Mesenchymal stem cell (in vitro differentiated cells and primary cell): ENCODE data around the gene CFAP69.

Experiments used
- DNase-seq: peaks from one replicate; pipeline ENCODE4 v3.0.0-alpha.2; 2013
- H2AFZ ChIP-seq: one replicate; pipeline ENCODE4 v1.6.1; 2013; ENCODE audit warnings: low read depth, mild to moderate bottlenecking, control low read depth, inconsistent platforms, low read length, moderate library complexity
- H2AK5ac ChIP-seq: 2 replicates; pipeline ENCODE4 v1.6.1; 2013; ENCODE audit warnings: low read length, moderate library complexity, mild to moderate bottlenecking, inconsistent platforms; ENCODE audit not compliant: severe bottlenecking
- H2BK120ac ChIP-seq: one replicate; pipeline ENCODE4 v1.6.1; 2013; ENCODE audit warnings: low read depth, mild to moderate bottlenecking, inconsistent platforms, low read length, moderate library complexity
- H2BK12ac ChIP-seq, 2 experiments: one replicate each; pipeline ENCODE4 v1.6.1; 2013; ENCODE audit warnings: inconsistent platforms in 2 of 2, low read length in 2 of 2, mild to moderate bottlenecking in 2 of 2, moderate library complexity in 2 of 2, control low read depth in 1 of 2
- H2BK15ac ChIP-seq: one replicate; pipeline ENCODE4 v1.6.1; 2013; ENCODE audit warnings: mild to moderate bottlenecking, low read depth, inconsistent platforms; ENCODE audit not compliant: poor library complexity, severe bottlenecking
- H2BK5ac ChIP-seq: 2 replicates; pipeline ENCODE4 v1.6.1; 2013; ENCODE audit warnings: low read depth, mild to moderate bottlenecking, low read length, control low read depth, inconsistent platforms; ENCODE audit not compliant: poor library complexity, severe bottlenecking
- H3K14ac ChIP-seq, 2 experiments: one replicate each; pipeline ENCODE4 v1.6.1; 2013; ENCODE audit warnings: inconsistent platforms in 2 of 2, low read length in 2 of 2, control low read depth in 1 of 2, mild to moderate bottlenecking in 1 of 2, moderate library complexity in 1 of 2
- H3K18ac ChIP-seq, 2 experiments: one replicate each; pipeline ENCODE4 v1.6.1; 2013; ENCODE audit warnings: inconsistent platforms in 2 of 2, low read length in 2 of 2, control low read depth in 1 of 2, low read depth in 1 of 2, mild to moderate bottlenecking in 1 of 2
- H3K23ac ChIP-seq, 2 experiments: one replicate each; pipeline ENCODE4 v1.6.1; 2013; ENCODE audit warnings: inconsistent platforms in 2 of 2, low read length in 2 of 2, mild to moderate bottlenecking in 2 of 2, moderate library complexity in 2 of 2, control low read depth in 1 of 2
- H3K27ac ChIP-seq: 2 replicates; pipeline ENCODE4 v1.5.1; 2013; ENCODE audit warnings: mild to moderate bottlenecking, moderate library complexity, low read length, control low read depth, inconsistent platforms; ENCODE audit not compliant: poor library complexity, severe bottlenecking
- H3K27me3 ChIP-seq, 2 experiments: 2 replicates each; pipeline versions ENCODE4 v1.6.1 to v1.7.0; 2013; ENCODE audit warnings: low read length in 2 of 2, mild to moderate bottlenecking in 2 of 2, moderate library complexity in 2 of 2, control low read depth in 1 of 2, inconsistent platforms in 1 of 2; ENCODE audit not compliant: control insufficient read depth in 1 of 2, insufficient read depth in 1 of 2
- H3K36me3 ChIP-seq, 2 experiments: 2 replicates each; pipeline versions ENCODE4 v1.6.1 to v1.7.0; 2013; ENCODE audit warnings: low read length in 2 of 2, control low read depth in 1 of 2, inconsistent platforms in 1 of 2, low read depth in 1 of 2, mild to moderate bottlenecking in 1 of 2; ENCODE audit not compliant: insufficient read depth in 2 of 2, control insufficient read depth in 1 of 2
- H3K4ac ChIP-seq, 2 experiments: one replicate each; pipeline ENCODE4 v1.6.1; 2013; ENCODE audit warnings: inconsistent platforms in 2 of 2, low read length in 2 of 2, mild to moderate bottlenecking in 2 of 2, moderate library complexity in 2 of 2, control low read depth in 1 of 2, low read depth in 1 of 2
- H3K4me1 ChIP-seq: 2 replicates; pipeline ENCODE4 v1.6.1; 2013; ENCODE audit warnings: low read depth, low read length, control low read depth; ENCODE audit not compliant: control insufficient read depth, insufficient read depth
- H3K4me2 ChIP-seq: 2 replicates; pipeline ENCODE4 v1.6.1; 2013; ENCODE audit warnings: low read length, mild to moderate bottlenecking, inconsistent platforms; ENCODE audit not compliant: poor library complexity, severe bottlenecking
- H3K4me3 ChIP-seq, 2 experiments: 2 replicates each; pipeline versions ENCODE4 v1.5.1 to v1.7.0; 2013; ENCODE audit warnings: low read length in 2 of 2, mild to moderate bottlenecking in 2 of 2, control low read depth in 1 of 2, low read depth in 1 of 2; ENCODE audit not compliant: insufficient read depth in 1 of 2
- H3K79me1 ChIP-seq: replicated peaks from 2 replicates; pipeline ENCODE4 v1.6.1; 2013; ENCODE audit warnings: mild to moderate bottlenecking, control low read depth, low read length, inconsistent platforms; ENCODE audit not compliant: poor library complexity, severe bottlenecking
- H3K9ac ChIP-seq: 2 replicates; pipeline ENCODE4 v1.7.0; 2013; ENCODE audit warnings: mild to moderate bottlenecking, low read length, moderate library complexity
- H3K9me3 ChIP-seq: 2 replicates; pipeline ENCODE4 v1.7.0; 2013; ENCODE audit warnings: mild to moderate bottlenecking, low read length; ENCODE audit not compliant: control insufficient read depth
- H4K8ac ChIP-seq: one replicate; pipeline ENCODE4 v1.6.1; 2013; ENCODE audit warnings: inconsistent platforms, mild to moderate bottlenecking, low read length, moderate library complexity
- H4K91ac ChIP-seq: one replicate; pipeline ENCODE4 v1.6.1; 2013; ENCODE audit warnings: mild to moderate bottlenecking, low read length, inconsistent platforms
- WGBS: methylation state at CpG from one replicate; pipeline ENCODE4 v1.1.7; 2013; ENCODE audit warnings: mixed read lengths; 5-methylcytosine and 5-hydroxymethylcytosine counted together

CFAP69 gene

DNA sequence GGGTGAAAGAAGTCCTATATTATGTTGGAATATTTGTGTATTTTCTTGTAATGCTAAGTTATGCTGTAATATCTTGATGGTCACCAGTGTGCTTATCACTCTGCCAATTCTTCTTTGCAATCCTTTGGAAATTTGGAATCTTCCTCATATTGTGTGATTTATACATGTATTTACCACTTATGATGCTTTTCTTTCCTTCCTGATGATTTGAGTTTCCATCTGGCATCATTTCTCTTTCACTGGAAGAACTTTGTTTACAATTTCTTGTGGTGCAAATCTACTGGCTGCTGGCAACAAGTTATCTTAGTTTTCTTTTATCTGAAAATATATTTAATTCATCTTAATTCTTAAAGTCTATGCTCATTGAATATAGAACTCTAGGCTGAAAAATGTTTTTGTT is 29.2 kb downstream of the CFAP69 start:
- Histone ChIP-seq H2BK12ac (no peak overlapping the region), H2BK15ac (no peak overlapping the region), H3K9ac (no peak overlapping the region), H2AK5ac (no peak overlapping the region), H3K9me3 (no peaks in the 10 kb centered on the region), H4K91ac (no peak overlapping the region), H3K18ac (no peak overlapping the region), H3K79me1 (no peaks in the 10 kb centered on the region), H3K23ac (no peak overlapping the region), H2BK120ac (no peak overlapping the region), H3K27ac (no peak overlapping the region), H3K27me3 (no peaks in the 10 kb centered on the region), H3K4me3 (no peak overlapping the region), H3K4me2 (no peak overlapping the region), H3K4ac (no peak overlapping the region), H3K14ac (no peak overlapping the region), H2AFZ (no peak overlapping the region), H2BK5ac (no peak overlapping the region), H3K36me3 (no peaks in the 10 kb centered on the region), H3K4me1 (no peaks in the 10 kb centered on the region), H4K8ac (no peak overlapping the region)
- no peak for DNase-seq

DNA sequence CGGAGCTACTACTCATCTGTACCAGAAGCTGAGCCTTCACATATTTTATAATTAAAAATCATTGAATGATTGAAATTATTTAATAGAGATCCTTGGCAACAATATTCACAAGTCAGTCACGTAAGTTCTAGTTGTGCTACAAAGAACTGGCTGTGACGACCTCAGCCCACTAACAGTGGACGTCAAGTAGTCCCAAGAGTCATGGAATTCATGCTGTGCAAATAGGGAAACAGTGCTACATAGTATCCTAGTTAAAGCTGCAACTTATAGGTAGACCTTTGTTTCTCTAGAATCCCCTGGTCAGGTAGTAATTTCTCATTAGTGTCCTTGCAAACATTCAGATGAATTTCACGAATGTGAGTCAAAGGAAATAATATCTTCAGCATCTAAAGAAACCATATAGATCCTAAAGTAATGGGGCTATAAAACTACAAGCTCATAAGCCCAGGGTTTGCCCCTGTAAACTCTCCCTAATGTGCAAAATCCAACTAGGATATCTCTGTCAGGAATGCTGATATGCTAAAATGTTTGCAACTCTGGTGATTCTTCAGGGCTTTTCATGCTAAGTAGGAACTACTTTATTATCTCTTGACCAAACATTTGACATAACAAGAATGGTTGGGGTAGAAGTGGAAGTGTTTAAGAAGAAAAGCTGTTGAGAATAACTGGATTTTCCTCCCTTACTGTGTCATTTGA is 31.2 kb downstream of the CFAP69 start:
- WGBS: 95% methylated on average over 2 of the region's 5 CpGs
- no peak overlapping the region for H4K8ac ChIP-seq
- H3K14ac ChIP-seq: no peak overlapping the region
- H3K79me1 ChIP-seq: no peaks in the 10 kb centered on the region
- no peak overlapping the region for H3K4ac ChIP-seq
- no peak overlapping the region for H2AFZ ChIP-seq
- H3K18ac ChIP-seq: no peak overlapping the region
- no peak overlapping the region for H2AK5ac ChIP-seq
- no peak overlapping the region for H2BK12ac ChIP-seq
- H3K9me3 ChIP-seq: no peaks in the 10 kb centered on the region
- H2BK15ac ChIP-seq: no peak overlapping the region
- no peak overlapping the region for H3K4me3 ChIP-seq
- peaks cover 0 to 14% of the 10 kb centered on the region in 2 experiments for H3K36me3 ChIP-seq
- no peak overlapping the region for H3K27ac ChIP-seq
- no peak overlapping the region for H3K4me2 ChIP-seq
- no peak overlapping the region for H4K91ac ChIP-seq
- H2BK120ac ChIP-seq: no peak overlapping the region
- no peak for DNase-seq
- H2BK5ac ChIP-seq: no peak overlapping the region
- no peaks in the 10 kb centered on the region for H3K4me1 ChIP-seq
- no peaks in the 10 kb centered on the region for H3K27me3 ChIP-seq
- no peak overlapping the region for H3K9ac ChIP-seq
- H3K23ac ChIP-seq: no peak overlapping the region

DNA sequence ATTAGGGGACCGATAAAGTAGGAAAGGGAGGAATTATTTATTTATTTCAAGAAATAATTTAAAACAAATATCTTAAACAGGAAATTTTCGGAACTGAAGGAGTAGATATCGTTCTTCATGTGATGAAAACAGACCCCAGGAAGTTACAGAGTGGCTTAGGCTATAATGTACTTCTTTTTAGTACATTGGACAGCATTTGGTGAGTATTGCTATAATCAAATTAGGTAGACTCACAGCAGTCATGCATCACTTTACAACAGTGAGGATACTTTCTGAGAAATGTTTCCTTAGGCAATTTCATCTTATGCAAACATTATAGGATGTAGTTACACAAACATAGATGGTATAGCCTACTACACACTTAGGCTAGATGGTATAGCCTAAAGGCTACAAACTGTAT is 43.2 kb downstream of the CFAP69 start:
- no peak overlapping the region for H3K27ac ChIP-seq
- no peak overlapping the region for H3K9ac ChIP-seq
- H2BK5ac ChIP-seq: no peak overlapping the region
- H2BK15ac ChIP-seq: no peak overlapping the region
- no CpG with 5 or more reads among the region's 3 CpGs for WGBS
- no peaks in the 10 kb centered on the region for H3K79me1 ChIP-seq
- H3K4me1 ChIP-seq: no peaks in the 10 kb centered on the region
- peaks cover 8% of the 10 kb centered on the region for H3K9me3 ChIP-seq
- peaks cover 0 to 43% of the 10 kb centered on the region in 2 experiments for H3K36me3 ChIP-seq
- H4K8ac ChIP-seq: no peak overlapping the region
- H2AFZ ChIP-seq: no peak overlapping the region
- no peak overlapping the region for H3K4me2 ChIP-seq
- H3K23ac ChIP-seq: no peak overlapping the region
- no peak overlapping the region for H3K4me3 ChIP-seq
- no peak overlapping the region for H2AK5ac ChIP-seq
- no peak overlapping the region for H4K91ac ChIP-seq
- DNase-seq: no peak
- H3K18ac ChIP-seq: no peak overlapping the region
- H2BK12ac ChIP-seq: no peak overlapping the region
- no peak overlapping the region for H2BK120ac ChIP-seq
- no peaks in the 10 kb centered on the region for H3K27me3 ChIP-seq
- H3K14ac ChIP-seq: no peak overlapping the region
- H3K4ac ChIP-seq: no peak overlapping the region

DNA sequence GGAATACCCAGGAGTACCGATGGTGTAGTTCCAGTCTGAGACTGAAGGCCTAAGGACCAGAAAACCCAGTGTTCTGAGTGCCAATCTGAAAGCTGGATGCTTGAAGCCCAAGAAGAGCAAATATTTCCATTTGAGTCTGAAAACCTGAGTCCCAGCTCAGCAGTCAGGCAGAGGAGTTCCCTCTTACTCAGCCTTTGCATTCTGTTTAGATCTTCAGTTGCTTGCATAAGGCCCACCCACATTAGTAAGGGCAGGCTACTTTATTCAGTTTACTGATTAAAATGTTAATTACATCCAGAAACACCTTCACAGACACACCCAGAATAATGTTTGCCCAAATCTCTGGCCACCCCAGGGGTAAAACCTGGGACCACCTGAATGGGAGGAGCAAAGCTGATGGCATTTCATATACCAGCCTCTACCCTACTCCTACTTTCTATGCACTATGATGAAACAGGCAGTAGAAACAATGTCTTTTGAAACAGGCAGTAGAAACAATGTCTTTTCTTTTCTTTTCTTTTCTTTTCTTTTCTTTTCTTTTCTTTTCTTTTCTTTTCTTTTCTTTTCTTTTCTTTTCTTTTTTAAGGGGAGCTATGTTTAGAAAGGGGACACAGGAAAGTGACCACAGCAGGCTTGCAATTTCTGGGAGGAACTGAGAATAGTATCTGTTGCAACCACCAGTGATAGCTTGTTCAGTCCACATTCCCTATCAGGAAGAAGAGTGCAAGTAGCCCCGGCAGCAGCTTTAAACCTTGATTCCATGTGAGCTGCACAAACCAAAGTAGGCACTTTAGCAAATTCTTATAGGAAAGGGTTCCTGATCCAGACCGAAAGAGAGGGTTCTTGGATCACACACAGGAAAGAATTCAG is 45.5 kb downstream of the CFAP69 start:
- WGBS: 92% methylated on average over 3 of the region's 3 CpGs
- no peak for DNase-seq
- Histone ChIP-seq H2BK5ac (no peak overlapping the region), H3K9ac (no peak overlapping the region), H3K27ac (no peak overlapping the region), H3K27me3 (no peaks in the 10 kb centered on the region), H3K4ac (no peak overlapping the region), H3K4me1 (no peaks in the 10 kb centered on the region), H2BK120ac (no peak overlapping the region), H3K4me3 (no peak overlapping the region), H4K91ac (no peak overlapping the region), H3K36me3 (peaks cover 0 to 39% of the 10 kb centered on the region in 2 experiments), H3K18ac (no peak overlapping the region), H3K23ac (no peak overlapping the region), H2AFZ (no peak overlapping the region), H4K8ac (no peak overlapping the region), H2AK5ac (no peak overlapping the region), H3K79me1 (no peaks in the 10 kb centered on the region), H2BK12ac (no peak overlapping the region), H2BK15ac (no peak overlapping the region), H3K14ac (no peak overlapping the region), H3K4me2 (no peak overlapping the region), H3K9me3 (peaks cover 10% of the 10 kb centered on the region)
